BJ (cell line): Measurements from ENCODE around the gene LIMK1. TPM values are rescaled to one million over a fixed set of nuclear protein-coding genes. Genes with fewer than 3 reads are reported as not detected.
A peak's percentile ranks its signal among the peaks of the same experiment; 100 is the strongest.

ENCODE experiments used
- CTCF ChIA-PET: fragments of 350-600 bp; formaldehyde crosslinking; extraction: SDS; loops from one replicate; lab custom pipeline; 2021; ENCODE audit warnings: antibody characterized with exemption, inconsistent platforms; lab: Yijun Ruan, JAX
- POLR2A ChIA-PET: fragments of 300-600 bp; sonication (Branson Sonifier 250); formaldehyde crosslinking; extraction: SDS; loops from one replicate; lab custom pipeline; 2021; ENCODE audit warnings: antibody characterized with exemption; lab: Charles Lee
- DNase-seq: peaks from one replicate; pipeline ENCODE4 v3.0.0-alpha.2; 2011; ENCODE audit warnings: low read depth
- H3K27me3 ChIP-seq: 2 replicates; pipeline ENCODE4 v1.6.0; 2011; ENCODE audit warnings: low read length; ENCODE audit not compliant: control insufficient read depth, insufficient read depth
- H3K36me3 ChIP-seq: 2 replicates; pipeline ENCODE4 v1.5.1; 2011; ENCODE audit warnings: low read length; ENCODE audit not compliant: control insufficient read depth, insufficient read depth
- H3K4me3 ChIP-seq: 2 replicates; pipeline ENCODE4 v1.5.1; 2011; ENCODE audit warnings: low read depth, mild to moderate bottlenecking, control low read depth, low read length
- CTCF ChIP-seq: IDR thresholded peaks from 2 replicates; pipeline ENCODE4 v1.5.1; 2011; ENCODE audit warnings: low read depth, mild to moderate bottlenecking, control low read depth, inconsistent platforms, low read length, moderate library complexity; ENCODE audit not compliant: insufficient read depth
- polyA plus RNA-seq: library from polyadenylated mRNA; depleted of rRNA; stranded (reverse); fragments of >200 nt; gene quantifications from 2 replicates; pipeline ENCODE4 v1.2.3, GENCODE V29; 2011

LIMK1 gene
- polyA plus RNA-seq, 1 experiment, result 45.7 TPM

GRCh38 chr7:74093671-74094223, 10.1 kb downstream of the LIMK1 start:
- CTCF ChIA-PET, result interaction anchor here (0.6 kb wide), 1 partner anchor 13 kb away, joined by 3 read pairs; no protein-coding TSS in a partner anchor
- Histone ChIP-seq H3K27me3 (no peaks in the 10 kb centered on the region), H3K4me3 (no peak overlapping the region; the same call in 1 of the 2 replicates), H3K36me3 (peaks cover 6% of the 10 kb centered on the region)
- POLR2A ChIA-PET, result interaction anchor here (0.6 to 1.0 kb wide), 2 partner anchors 10 to 1734 kb away, joined by 3 to 4 read pairs; partner anchors contain the start of gene LIMK1
- DNase-seq, result no peak
- TF ChIP-seq CTCF, result no peak

- Histone ChIP-seq H3K36me3 (peaks cover 6% of the 10 kb centered on the region), H3K27me3 (no peaks in the 10 kb centered on the region), H3K4me3 (peak overlapping the region; percentile 30)
- peak; percentile 74 for DNase-seq
- no peak for TF ChIP-seq CTCF
- CTCF ChIA-PET, result interaction anchor here (0.6 to 1.0 kb wide), 3 partner anchors 12 to 34 kb away, joined by 3 read pairs; no protein-coding TSS in a partner anchor
- POLR2A ChIA-PET, result interaction anchor here (1.0 kb wide), 1 partner anchor 10 kb away, joined by 4 read pairs; the partner anchor contains the start of gene LIMK1
Observed at GRCh38 chr7:74094224-74095101, 10.9 kb downstream of the LIMK1 start.

- DNase-seq, result no peak
- ChIA-PET POLR2A (no interaction called here), CTCF (interaction anchor here (0.7 to 1.0 kb wide), 2 partner anchors 28 to 35 kb away, joined by 3 read pairs; no protein-coding TSS in a partner anchor)
- no peak for TF ChIP-seq CTCF
- Histone ChIP-seq H3K27me3 (no peaks in the 10 kb centered on the region), H3K4me3 (no peak overlapping the region), H3K36me3 (peaks cover 6% of the 10 kb centered on the region)
Observed at GRCh38 chr7:74095135-74095534, 11.5 kb downstream of the LIMK1 start.

- POLR2A ChIA-PET, result interaction anchor here (0.7 to 1.0 kb wide), 2 partner anchors 76 to 82 kb away, joined by 4 read pairs; partner anchors contain the start of gene EIF4H
- Histone ChIP-seq H3K27me3 (no peaks in the 10 kb centered on the region), H3K4me3 (no peak overlapping the region), H3K36me3 (peaks cover 6% of the 10 kb centered on the region)
- no peak for TF ChIP-seq CTCF
- peak; percentile 96 for DNase-seq
- CTCF ChIA-PET, result interaction anchor here (0.6 to 2.5 kb wide), 3 partner anchors 58 to 303 kb away, joined by 3 to 5 read pairs (median 5); no protein-coding TSS in a partner anchor
Observed at GRCh38 chr7:74097937-74098614, 14.5 kb downstream of the LIMK1 start.
